Naive thymus-derived CD4-positive, alpha-beta T cell (primary cell): ENCODE measurements around the gene AIDA. TPM values are rescaled to one million over a fixed set of nuclear protein-coding genes. Genes with fewer than 3 reads are reported as not detected.

Source experiments
- polyA plus RNA-seq, 2 donors: library from polyadenylated mRNA; unstranded; fragments of 300-500 nt; fragmentation: Illumina TruSeq; gene quantifications; one replicate each; pipeline ENCODE4 v1.2.3, GENCODE V29; 2021
- total RNA-seq, 6 experiments: library from RNA in 5 of 6; stranded (reverse) in 5 of 6; gene quantifications; 1 replicate in 5 of 6; 2 replicates in 1 of 6; pipeline ENCODE4 v1.2.3 and lab custom pipeline; 2021 to 2026

Gene AIDA
- total and polyA plus RNA-seq, 7 experiments from 2014 or later, result 22.2 to 63.3 (median 34.8) TPM

Other genes starting within 250 kb of the AIDA start
- gene HHIPL2, start 164.4 kb downstream of the AIDA start, total RNA-seq, result under 1 TPM; 0.17 to 0.98 (median 0.49) TPM
- not detected for gene HHIPL2, start 164.4 kb downstream of the AIDA start, polyA plus RNA-seq
- 10 to 100 TPM in 2 of 5 experiments, 1 to 10 TPM in 3; 6.5 to 17.9 (median 9.3) TPM for gene TAF1A, start 122.6 kb downstream of the AIDA start, total RNA-seq
- 1 to 10 TPM; 6.8 to 8.0 TPM for gene TAF1A, start 122.6 kb downstream of the AIDA start, polyA plus RNA-seq
- gene MIA3, start 94.4 kb downstream of the AIDA start, total RNA-seq, result 100 to 1,000 TPM in 3 of 5 experiments, 10 to 100 TPM in 2; 61.7 to 112 (median 100) TPM
- 10 to 100 TPM; 48.0 to 70.5 TPM for gene MIA3, start 94.4 kb downstream of the AIDA start, polyA plus RNA-seq
- gene BROX, start 73 bp upstream of the AIDA start, total RNA-seq, result 10 to 100 TPM; 46.2 to 58.3 (median 49.9) TPM
- gene BROX, start 73 bp upstream of the AIDA start, polyA plus RNA-seq, result 10 to 100 TPM; 12.7 to 19.5 TPM
- gene FAM177B, start 24.7 kb upstream of the AIDA start, total RNA-seq, result not detected
- gene FAM177B, start 24.7 kb upstream of the AIDA start, polyA plus RNA-seq, result not detected
- gene DISP1, start 102.5 kb upstream of the AIDA start, total RNA-seq, result 1 to 10 TPM; 1.7 to 4.6 (median 3.0) TPM
- 1 to 10 TPM; 1.8 to 3.6 TPM for gene DISP1, start 102.5 kb upstream of the AIDA start, polyA plus RNA-seq